ENCODE measurements around the gene OSBPL5. TPM values are rescaled to one million over a fixed set of nuclear protein-coding genes. Genes with fewer than 3 reads are reported as not detected.

The OSBPL5 gene
- total RNA-seq, 1 donor from 2014 or later = 92.0 TPM

- H3K27me3 ChIP-seq = no peaks in the 10 kb centered on the region
- peaks cover 3 to 17% of the 10 kb centered on the region in 2 donors for H3K4me1 ChIP-seq
- no peak for DNase-seq (ENCODE audit: low spot score in 2 of 2)
- no peak overlapping the region for H3K27ac ChIP-seq
- TF ChIP-seq, protein P1, sequence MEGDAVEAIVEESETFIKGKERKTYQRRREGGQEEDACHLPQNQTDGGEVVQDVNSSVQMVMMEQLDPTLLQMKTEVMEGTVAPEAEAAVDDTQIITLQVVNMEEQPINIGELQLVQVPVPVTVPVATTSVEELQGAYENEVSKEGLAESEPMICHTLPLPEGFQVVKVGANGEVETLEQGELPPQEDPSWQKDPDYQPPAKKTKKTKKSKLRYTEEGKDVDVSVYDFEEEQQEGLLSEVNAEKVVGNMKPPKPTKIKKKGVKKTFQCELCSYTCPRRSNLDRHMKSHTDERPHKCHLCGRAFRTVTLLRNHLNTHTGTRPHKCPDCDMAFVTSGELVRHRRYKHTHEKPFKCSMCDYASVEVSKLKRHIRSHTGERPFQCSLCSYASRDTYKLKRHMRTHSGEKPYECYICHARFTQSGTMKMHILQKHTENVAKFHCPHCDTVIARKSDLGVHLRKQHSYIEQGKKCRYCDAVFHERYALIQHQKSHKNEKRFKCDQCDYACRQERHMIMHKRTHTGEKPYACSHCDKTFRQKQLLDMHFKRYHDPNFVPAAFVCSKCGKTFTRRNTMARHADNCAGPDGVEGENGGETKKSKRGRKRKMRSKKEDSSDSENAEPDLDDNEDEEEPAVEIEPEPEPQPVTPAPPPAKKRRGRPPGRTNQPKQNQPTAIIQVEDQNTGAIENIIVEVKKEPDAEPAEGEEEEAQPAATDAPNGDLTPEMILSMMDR (IDR thresholded peaks at IDR 0.05) = no peak
- H3K4me3 ChIP-seq = no peak overlapping the region
- H3K36me3 ChIP-seq = no peaks in the 10 kb centered on the region
- intact Hi-C loops (cut with DNase I) = no loop called here
- H3K9me3 ChIP-seq = no peaks in the 10 kb centered on the region
Measured at GRCh38 chr11:3206922-3207204, 41.8 kb upstream of the OSBPL5 start.

GRCh38 chr11:3206156-3206921 is 41.2 kb upstream of the OSBPL5 start:
- Histone ChIP-seq H3K9me3 (no peaks in the 10 kb centered on the region), H3K27ac (no peak overlapping the region), H3K36me3 (no peaks in the 10 kb centered on the region), H3K4me3 (no peak overlapping the region), H3K4me1 (peaks cover 3 to 17% of the 10 kb centered on the region in 2 donors), H3K27me3 (no peaks in the 10 kb centered on the region)
- DNase-seq (ENCODE audit: low spot score in 2 of 2) = no peak
- intact Hi-C loops (cut with DNase I) = no loop called here
- TF ChIP-seq, protein P1 (IDR thresholded peaks at IDR 0.05) = no peak

GRCh38 chr11:3205261-3206155 is 40.4 kb upstream of the OSBPL5 start:
- Histone ChIP-seq H3K4me3 (peak overlapping the region in 1 of 2 donors; percentile 10), H3K4me1 (peaks cover 3 to 17% of the 10 kb centered on the region in 2 donors), H3K27me3 (no peaks in the 10 kb centered on the region), H3K27ac (no peak overlapping the region), H3K9me3 (no peaks in the 10 kb centered on the region), H3K36me3 (no peaks in the 10 kb centered on the region)
- TF ChIP-seq, protein P1 (IDR thresholded peaks at IDR 0.05) = no peak
- DNase-seq (ENCODE audit: low spot score in 2 of 2) = no peak
- intact Hi-C loops (cut with DNase I) = no loop called here

DNA sequence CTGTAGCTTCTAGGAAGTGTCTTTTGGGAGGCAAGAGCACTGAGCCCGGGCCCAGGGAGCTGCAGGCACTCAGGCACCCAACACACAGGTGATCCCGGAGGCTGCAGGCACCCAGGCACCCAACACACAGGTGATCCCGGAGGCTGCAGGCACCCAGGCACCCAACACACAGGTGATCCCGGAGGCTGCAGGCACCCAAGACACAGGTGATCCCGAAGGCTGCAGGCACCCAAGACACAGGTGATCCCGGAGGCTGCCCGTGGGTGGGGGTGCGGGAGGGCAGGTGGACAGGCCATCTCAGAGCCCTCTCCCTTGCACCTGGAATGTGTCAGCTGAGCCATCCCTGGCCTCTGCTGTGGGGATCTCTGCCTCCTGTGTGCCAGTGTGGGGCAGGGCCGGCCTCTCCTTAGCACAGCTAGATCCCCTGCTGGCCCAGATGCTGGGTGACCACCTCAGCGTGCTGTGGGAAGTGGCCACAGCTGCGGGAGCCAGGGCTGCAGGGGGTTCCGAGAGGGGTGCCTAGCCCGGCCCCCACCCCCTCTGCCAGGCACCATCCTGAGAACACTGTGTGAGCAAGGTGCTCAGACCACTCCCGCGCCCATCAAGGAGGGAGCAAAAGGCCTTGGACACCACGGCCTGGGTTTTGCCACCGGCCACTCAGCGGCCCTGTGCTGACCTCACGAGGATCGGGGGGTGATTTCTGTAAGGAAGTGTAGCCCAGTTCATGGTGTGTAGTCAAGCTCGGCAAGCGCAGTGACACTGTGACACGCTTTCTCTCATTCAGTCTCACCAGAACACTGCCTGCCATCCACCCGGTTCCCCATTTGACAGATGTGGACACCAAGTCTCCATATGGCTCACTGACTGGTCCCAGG is 39.3 kb upstream of the OSBPL5 start:
- Histone ChIP-seq H3K27me3 (peaks cover 5% of the 10 kb centered on the region), H3K27ac (no peak overlapping the region), H3K9me3 (no peaks in the 10 kb centered on the region), H3K4me1 (peaks cover 3 to 17% of the 10 kb centered on the region in 2 donors), H3K4me3 (no peak overlapping the region), H3K36me3 (no peaks in the 10 kb centered on the region)
- intact Hi-C loops (cut with DNase I) = no loop called here
- no peak for DNase-seq (ENCODE audit: low spot score in 2 of 2)
- TF ChIP-seq, protein P1 (IDR thresholded peaks at IDR 0.05) = no peak

DNA sequence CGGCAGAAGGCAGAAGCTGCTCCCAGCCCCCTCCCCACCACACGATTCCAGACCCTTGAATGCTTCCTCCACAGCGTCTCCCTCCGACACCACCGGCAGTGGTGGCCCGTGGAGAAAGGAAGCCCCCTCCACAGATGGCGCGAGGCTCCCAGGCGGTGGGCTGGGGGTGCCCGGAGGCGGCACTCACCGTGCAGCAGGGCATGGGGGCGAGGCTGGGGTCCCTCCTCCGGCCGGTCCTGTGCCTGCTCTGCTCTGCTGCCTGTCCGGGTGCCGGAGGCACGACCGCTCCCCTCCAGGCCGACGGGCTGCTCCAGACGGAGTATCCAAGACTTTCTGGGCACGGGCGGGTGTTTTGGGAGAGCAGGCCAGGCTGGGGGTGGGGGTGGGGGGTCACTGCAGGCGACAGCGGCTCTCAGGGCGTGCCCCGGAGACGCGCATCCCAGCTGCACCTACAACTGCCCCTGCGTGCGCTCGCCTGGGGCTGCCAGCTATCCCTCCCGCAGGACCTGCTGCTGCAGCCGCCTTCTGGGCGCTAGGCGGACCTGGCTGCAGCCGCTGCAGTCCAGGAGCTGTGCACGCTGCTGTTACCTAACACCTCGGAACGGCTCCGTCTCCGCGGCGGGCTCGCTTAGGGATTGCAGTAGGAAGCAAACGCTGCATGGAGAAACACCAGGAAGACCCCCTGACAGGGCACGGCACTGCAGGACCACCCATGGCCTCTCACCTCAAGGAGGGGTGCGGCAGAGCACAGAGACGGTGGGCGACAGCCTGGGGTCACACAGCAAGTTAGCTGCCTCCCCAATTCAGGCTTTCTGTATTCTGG is 38.3 kb upstream of the OSBPL5 start:
- Histone ChIP-seq H3K9me3 (no peaks in the 10 kb centered on the region), H3K4me3 (peak overlapping the region in 1 of 2 donors; percentile 19), H3K27ac (no peak overlapping the region), H3K27me3 (peaks cover 5% of the 10 kb centered on the region), H3K36me3 (no peaks in the 10 kb centered on the region), H3K4me1 (peaks cover 3 to 17% of the 10 kb centered on the region in 2 donors)
- DNase-seq (ENCODE audit: low spot score in 2 of 2) = no peak
- TF ChIP-seq, protein P1 (IDR thresholded peaks at IDR 0.05) = no peak
- intact Hi-C loops (cut with DNase I) = no loop called here
